Measurements from ENCODE around the gene KCNH2.

KCNH2 gene

DNA sequence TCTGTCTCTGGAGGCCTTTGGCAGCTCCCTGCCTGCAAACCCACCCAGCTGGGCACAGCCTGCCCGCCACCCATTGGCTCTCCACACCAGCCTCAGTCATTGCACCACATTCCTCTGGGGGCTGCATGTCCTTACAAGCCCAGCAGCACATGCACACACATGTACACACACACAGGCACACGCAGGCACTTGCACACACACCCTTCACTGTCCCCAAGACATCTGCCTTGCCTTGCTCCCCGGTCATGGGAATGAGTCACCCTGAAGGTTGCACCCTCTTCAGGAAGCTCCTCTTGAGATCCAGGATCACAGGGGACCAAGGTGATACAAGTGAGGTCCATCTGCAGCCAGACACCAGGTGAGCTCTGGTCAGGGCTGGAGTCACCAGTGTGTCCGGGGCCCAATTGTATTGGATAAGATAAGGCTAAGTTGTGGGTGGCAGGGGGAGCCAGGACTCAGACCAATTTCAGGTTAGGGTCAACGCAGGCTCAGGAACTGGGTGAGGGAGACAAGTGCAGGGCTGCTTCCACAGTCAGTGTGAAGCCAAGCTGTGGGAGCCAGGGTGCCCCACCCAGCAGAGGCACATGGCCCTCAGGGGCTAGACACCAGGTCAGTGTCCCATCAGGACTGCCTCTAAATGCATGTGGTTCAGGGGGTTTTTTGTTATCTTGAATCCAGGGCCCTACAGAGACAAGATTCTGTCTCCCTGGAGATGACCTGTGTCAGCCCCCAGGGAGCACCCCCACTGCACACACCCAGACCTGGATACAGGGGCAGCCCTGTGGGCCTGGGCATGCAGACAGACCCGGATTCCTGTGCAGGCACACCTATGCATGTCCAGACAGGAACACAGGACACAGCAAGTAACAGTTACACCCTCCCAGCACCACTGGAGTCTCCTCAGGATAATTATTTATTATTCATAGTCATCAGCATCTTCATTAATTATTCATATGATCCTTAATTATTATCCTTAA, 33.8 kb downstream of the KCNH2 start:
- peak in 9 of 42 donors; percentile 0 to 33 (median 9) for DNase-seq
- intact Hi-C loops (cut with DNase I) = no loop called here

DNA sequence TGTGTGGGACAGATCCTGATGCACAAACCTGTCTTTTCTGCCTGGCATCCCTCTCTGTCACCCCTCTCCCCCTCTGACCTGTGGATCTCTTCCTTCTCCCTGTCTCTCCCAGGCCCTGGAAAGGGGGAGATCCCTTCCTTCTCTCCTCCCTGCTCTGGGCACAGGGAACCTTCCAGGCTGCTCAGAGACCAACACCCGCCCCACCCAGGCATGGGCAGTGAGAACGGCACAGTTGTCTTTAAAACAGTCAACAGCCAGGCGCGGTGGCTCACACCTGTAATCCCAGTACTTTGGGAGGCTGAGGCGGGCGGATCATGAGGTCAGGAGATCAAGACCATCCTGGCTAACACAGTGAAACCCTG, 34.7 kb downstream of the KCNH2 start:
- peak in 5 of 42 donors; percentile 1 to 18 (median 15) for DNase-seq
- intact Hi-C loops (cut with DNase I) = no loop called here

DNA sequence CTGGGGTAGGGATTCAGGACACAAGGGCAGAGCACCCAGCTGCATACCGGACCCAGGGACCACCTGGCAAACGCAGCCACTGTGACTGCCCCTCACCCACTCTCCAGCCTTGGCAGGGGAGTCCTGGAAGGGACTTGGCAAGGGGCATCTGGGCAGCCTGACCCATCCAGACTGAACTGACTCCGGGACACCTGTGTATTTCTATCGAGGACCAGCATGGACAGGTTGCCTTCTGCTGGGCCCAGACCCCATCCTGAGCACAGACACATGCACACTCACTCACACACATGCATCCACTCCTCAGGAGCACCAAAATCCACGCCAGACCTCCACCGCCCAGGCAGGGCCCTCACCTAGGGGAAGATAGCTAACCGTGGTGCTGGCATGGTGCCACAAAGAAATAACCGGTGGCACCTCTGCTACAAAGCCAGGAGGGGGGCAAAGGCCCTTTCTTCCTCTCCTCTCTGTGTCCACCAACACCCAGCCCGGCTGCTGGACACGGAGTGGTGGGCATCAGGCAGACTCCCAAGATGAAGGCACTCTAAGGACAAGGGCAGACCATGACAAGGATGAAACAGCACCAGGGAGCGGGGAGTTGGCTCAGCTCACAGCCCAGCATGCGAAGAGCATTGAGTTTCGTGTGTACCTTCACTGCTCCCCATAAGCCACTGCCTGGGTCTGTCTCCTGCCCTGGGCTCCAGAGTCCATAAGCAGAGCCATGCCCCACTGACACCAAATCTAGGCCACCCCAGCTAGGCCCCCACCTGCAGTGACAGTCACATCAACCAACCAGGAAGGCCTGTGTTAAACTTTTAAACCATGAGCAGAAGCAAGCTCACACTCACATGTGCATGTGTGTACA, 35.3 kb downstream of the KCNH2 start:
- DNase-seq = peak in 7 of 42 donors; percentile 0 to 33 (median 7)
- intact Hi-C loops (cut with DNase I) = no loop called here

DNA sequence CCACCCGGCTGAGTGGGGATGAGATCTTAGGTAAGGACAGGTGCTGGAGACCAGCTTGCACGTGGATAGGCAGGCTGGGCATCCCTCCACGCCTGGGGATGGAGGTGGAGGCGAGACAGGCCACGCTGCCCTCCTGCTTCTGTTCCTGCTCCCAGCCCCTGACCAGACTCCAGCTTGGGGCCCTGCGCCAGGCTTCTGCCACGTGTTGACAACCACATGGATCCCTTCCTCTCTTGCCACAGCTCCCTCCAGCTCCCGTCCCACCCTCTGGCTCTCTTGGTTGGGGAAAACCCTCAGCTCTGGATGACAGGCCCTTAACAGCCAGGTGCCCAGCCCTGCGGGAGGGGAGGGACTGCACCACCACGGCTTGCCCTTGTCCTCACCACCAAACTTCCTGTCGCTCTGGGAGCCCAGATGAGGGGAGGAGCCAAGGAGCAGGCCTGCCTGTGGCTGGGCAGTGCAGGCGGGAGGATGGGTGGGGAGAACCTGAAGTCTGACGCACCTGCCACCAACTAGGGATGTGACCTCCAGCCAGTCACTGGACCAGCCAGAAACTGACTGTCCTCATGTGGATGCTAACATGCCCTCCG, 36.0 kb downstream of the KCNH2 start:
- DNase-seq = peak in 14 of 42 donors; percentile 7 to 56 (median 35)
- intact Hi-C loops (cut with DNase I) = no loop called here

DNA sequence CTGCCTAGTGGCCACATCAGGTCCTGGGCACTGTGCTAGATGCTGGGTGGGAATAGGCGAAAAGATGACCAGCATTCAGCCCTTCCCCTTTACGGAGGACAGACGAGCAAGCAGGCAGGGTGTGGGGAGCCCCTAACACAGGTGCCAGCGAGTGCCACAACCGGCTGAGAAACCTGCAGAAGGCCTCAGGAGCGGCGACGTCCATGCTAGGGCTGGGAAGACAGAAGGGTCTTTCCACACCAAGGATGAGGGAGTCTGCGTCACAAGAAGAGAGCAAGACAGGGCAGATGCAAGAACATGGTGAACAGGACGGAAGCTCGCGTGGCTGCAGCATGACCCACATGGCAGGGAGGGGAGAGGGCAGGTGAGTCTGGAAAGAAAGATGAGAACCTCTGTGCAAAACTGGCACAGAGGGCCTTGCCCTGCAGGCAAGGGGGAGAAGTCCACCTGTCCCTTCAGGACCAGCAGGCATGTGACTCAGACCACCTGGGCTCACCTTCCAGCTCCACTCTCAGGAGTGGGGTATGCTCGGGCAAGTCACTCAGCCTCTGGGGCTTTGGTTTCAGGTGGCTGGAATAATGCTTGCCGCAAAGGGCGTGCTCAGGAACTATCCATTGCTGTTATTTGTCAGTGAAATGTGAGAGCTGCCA, 36.6 kb downstream of the KCNH2 start:
- intact Hi-C loops (cut with DNase I) = no loop called here
- DNase-seq = peak in 8 of 42 donors; percentile 0 to 30 (median 12)

DNA sequence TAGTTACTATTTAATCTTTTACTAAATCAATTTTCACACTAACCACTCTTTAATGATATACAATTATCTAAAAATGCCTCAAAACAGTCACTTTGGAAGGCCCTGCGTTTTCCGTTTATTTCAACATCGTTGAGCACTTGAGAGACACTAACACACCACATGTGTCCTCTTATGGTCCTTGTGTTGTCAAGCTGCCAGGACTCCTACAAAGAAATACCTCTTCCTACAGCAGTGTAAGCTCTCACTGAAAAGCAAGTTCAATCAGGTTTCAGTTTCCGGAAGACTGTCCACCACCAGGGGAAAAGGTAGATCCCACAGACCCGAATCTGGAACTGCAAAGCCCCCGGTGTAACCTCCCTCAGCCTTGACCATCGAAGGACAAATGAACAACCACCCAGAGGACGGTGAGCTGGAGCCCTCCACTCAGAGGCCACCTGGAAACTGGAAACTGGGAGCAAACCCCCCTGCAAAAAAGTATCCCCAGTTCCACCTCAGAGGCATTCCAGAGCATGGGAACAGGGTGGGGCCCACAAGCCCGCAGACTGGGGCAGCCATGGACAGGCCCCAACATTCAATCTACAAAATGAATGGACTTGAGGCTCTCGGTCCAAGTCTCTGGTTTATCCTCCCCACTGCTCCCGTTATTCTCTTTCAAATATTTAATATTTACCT, 37.6 kb downstream of the KCNH2 start:
- peak in 5 of 42 donors; percentile 2 to 29 (median 5) for DNase-seq
- intact Hi-C loops (cut with DNase I) = no loop called here

DNA sequence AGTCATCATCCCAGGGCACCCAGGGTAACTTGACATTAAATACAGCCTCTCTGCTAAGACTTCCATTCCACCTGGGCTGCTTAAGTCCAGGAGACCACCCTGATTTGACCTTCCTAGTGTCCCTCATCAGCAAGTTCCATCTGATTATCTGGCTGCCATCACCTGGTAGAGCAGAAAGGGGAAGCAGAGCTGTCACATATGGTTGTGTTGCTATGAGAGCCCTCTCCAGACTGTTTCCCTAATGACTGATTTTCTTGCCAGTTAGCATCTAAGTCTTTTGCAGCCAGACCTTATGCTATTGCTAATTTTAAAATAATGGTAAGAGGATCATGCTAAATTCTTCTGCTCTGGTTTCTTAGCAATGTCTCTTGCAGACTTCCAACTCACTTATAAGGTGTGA, 38.7 kb downstream of the KCNH2 start:
- DNase-seq = no peak
- intact Hi-C loops (cut with DNase I) = no loop called here

DNA sequence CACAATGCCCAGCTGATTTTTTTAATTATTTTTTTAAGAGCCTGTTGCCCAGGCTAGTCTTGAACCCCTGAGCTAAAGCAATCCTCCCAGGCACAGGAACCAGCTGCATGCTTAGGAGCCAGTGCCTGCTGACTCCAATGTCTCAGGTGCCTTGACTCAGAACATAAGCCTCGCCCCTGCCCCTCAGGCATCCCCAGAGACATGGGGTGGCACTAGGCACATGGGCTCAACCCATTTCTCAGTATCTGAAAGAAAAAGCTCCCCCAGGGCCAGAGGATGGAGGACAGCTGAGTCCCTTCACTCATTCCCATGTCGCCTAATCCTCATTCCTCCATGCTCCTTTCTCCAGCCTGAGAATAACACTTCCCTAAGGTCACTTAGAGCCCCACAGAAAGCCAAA, 39.1 kb downstream of the KCNH2 start:
- peak in 2 of 42 donors; percentile 7 to 29 for DNase-seq
- intact Hi-C loops (cut with DNase I) = no loop called here

DNA sequence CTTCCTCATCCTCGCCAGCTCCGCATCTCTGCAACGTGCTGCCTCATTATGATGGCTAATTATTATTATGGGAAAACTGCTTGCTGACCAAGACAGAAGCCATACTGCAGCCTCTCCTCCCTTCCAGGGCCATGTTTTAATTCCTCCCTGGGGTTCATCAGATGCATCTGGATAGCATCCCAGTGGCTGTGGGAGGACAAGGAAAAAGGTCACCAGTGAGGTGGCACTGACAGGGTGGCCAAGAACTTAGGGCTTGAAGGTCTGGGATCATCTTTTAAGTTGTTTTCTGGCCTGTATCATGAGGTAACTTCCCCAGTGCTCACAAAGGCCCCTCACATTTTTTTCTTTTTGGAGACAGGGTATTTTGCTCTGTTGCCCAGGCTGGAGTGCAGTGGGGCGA, 39.6 kb downstream of the KCNH2 start:
- DNase-seq = peak in 1 of 42 donors; percentile 3
- intact Hi-C loops (cut with DNase I) = no loop called here

DNA sequence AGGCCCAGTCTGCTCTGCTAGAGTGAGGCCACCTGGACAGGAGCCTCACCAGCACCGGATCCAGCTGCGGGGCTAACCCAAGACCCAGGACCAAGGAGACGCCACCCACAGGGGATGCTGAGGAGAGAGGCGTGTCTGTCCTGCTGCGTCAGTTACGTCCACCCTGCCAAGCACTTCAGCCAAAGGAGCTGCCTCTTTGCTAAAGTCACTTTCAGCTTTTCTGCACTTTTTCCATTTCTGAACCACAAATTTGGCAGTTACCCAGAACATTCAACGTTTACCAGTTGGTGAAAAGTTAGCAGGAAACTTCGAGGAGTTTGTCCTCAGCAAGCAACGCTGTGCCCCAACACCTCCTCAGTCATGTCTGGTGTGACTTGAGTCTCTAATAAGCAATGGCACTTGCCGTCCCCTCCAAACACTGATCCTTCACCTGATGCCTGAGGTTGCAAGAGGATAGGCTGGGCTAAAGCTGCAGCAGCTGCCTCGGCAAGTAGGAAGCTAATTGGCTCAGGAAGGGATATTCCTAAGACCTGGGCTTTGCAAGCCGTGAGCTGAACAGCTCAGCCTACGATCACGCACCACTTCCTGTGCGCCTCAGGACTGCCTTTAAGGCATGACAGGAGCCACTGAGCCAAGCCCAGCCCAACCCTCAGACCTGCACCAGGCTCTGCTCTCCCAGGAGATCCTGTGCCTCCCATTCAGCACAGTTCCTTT, 40.1 kb downstream of the KCNH2 start:
- intact Hi-C loops (cut with DNase I) = no loop called here
- peak in 4 of 42 donors; percentile 6 to 34 (median 19) for DNase-seq

DNA sequence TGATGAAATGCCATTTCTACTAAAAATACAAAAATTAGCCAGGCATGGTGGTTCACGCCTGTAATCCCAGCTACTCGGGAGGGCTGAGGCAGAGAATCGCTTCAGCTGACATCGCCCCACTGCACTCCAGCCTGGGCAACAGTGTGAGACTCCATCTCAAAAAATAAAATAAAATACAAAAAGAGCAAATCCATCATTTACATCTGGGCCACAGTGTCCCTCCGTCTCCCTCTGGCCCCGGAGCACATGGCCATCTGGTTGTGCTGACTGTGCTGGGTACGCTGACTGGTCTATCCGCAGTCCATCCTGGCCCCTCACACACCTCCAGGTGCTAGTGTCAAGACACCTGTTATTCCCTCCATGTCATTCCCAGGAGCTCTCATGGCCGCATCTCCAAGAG, 42.1 kb downstream of the KCNH2 start:
- intact Hi-C loops (cut with DNase I) = no loop called here
- peak in 3 of 42 donors; percentile 3 to 23 (median 19) for DNase-seq

DNA sequence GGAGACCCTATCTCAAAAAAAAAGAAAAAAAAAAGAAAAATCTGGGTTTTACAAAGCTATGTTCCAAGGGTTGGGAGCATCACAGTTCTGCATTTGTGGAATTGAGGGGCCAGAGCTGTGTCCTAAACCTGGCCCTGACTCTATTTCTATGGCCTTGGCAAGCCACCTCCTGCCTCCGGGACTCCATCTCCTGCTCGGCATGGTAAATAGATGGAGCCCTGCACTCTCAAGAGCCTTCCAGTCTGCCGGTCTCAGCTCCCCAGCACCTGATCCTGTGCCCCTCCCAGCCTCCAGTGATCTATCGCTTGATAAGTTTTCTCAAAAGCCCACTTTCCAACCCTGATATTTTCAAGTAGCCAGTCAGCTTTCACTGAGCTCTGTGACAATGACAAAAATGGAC, 43.0 kb downstream of the KCNH2 start:
- intact Hi-C loops (cut with DNase I) = no loop called here
- DNase-seq = peak in 2 of 42 donors; percentile 2 to 26

DNA sequence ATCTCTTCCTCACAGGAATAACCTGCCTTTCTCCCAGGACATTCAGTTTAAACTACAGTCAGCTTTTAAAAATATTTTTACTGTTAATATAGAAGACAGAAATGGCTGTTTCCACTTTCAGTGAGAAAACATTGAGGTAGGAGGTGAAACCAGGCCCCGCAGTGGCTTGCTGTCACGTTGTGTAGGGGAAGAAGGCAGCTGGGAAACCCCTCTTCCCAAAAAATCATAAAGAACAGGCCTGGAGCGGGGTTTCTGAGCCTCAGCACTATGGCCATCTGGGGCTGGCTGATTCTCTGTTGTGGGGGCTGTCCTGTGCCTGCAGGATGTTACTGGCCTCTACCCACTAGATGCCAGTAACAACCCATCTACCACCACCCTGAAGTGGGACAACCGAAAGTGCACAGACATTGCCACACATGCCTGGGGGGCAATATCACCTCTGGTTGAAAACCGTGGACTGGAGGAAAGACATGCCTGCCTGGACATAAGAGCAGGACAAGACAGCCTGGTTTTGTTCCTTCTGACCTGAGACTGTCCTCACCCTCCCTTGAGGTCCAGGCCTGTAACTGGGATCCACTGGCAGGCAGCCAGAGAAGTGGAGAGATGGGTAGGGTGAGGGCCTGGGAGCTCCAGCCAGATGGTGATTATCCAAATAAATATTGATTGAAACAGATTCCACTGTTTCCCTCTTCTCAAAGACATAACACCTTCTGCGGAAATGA, 43.9 kb downstream of the KCNH2 start:
- DNase-seq = peak in 2 of 42 donors; percentile 7 to 31
- intact Hi-C loops (cut with DNase I) = no loop called here

DNA sequence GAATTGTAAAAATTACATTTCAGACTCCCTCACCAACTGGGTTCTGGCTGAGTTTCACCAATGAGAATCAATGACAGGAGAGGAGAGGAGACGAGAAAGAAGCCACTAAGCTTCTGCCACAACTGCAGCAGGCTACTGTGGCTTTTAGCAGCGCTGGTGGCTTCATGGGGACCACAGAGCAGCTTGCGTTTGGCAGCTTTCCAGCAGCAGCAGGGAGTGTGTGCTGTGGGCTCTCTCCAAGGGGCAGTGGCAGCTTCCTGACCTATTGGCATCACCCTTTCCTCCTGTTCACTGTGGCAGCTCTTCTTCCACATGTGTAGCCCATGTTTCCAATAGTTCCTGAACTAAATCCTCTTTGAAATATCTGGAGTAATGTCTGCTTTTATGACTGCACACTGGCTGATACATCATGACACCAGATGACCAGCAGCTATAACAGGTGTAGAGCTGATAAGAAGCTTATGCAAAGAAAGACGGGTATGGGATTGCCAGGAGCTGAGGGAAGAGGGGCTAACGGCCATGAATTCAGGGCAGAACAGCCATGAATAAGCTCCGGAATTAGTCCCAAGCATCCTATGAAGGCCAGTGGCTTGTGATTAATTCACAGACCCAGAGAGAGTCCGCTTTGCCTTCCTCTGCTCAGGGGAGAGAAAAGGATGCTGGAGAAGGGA, 46.8 kb downstream of the KCNH2 start:
- intact Hi-C loops (cut with DNase I) = no loop called here
- DNase-seq = peak in 2 of 42 donors; percentile 8 to 20

DNA sequence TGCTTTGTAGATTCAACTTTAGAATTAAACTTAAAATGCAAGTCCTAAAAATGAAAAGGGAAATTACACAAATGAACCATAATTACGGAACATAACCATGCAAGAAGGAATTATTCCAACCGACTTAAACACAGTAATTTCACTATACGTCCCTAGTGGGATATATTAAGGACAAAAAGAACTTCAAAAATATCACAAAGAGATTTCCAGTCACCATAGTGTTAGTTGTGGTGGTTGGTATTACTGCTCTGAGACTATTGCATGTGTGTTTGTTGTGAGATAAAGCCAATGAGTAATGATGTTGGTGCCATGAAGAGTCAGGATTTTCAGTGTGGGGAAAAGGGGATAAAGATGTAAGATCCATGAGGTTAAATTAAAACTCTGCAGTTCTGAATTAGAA, 49.6 kb downstream of the KCNH2 start:
- intact Hi-C loops (cut with DNase I) = no loop called here
- no peak for DNase-seq

DNA sequence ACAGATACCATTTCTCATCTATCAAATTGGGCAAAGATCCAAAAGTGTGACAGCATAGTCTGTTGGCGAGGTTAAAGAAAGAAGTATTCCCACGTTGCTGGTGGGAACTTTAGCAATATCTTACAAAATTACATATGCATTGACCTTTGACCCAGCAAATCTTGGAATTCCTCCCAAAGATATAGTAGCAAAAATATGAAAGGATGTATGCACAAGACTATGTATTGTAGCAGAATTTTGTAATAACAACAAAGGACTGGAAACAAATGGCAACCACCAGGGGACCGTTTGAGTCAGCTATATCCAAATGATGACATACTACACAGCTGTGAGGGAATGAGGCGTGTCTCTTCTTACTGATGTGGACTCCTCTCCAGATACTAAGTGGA, 50.2 kb downstream of the KCNH2 start:
- no peak for DNase-seq
- intact Hi-C loops (cut with DNase I) = no loop called here

All from head of caudate nucleus (tissue), 42 donors.